Measurements from ENCODE around the gene ARHGAP45.

The ARHGAP45 gene

GRCh38 chr19:1098177-1099051 is 31.4 kb downstream of the ARHGAP45 start:
- Histone ChIP-seq H3K36me3 (peaks cover 9% of the 10 kb centered on the region), H3K27me3 (no peaks in the 10 kb centered on the region), H3K4me3 (ENCODE audit: low read depth, low read length) (no peak overlapping the region), H3K4me1 (peaks cover 4% of the 10 kb centered on the region), H3K9me3 (no peaks in the 10 kb centered on the region)
- TF ChIP-seq CTCF (IDR thresholded peaks at IDR 0.05; ENCODE audit: low read depth, low read length): no peak
- DNase-seq: no peak

GRCh38 chr19:1101337-1101698 is 34.4 kb downstream of the ARHGAP45 start:
- DNase-seq: no peak
- Histone ChIP-seq H3K4me1 (no peaks in the 10 kb centered on the region), H3K9me3 (no peaks in the 10 kb centered on the region), H3K27me3 (no peaks in the 10 kb centered on the region), H3K4me3 (ENCODE audit: low read depth, low read length) (no peak overlapping the region), H3K36me3 (peaks cover 4% of the 10 kb centered on the region)
- no peak for TF ChIP-seq CTCF (IDR thresholded peaks at IDR 0.05; ENCODE audit: low read depth, low read length)

- no peak for TF ChIP-seq CTCF (IDR thresholded peaks at IDR 0.05; ENCODE audit: low read depth, low read length)
- Histone ChIP-seq H3K4me1 (no peaks in the 10 kb centered on the region), H3K36me3 (peaks cover 16% of the 10 kb centered on the region), H3K4me3 (ENCODE audit: low read depth, low read length) (no peak overlapping the region), H3K27me3 (no peaks in the 10 kb centered on the region), H3K9me3 (no peaks in the 10 kb centered on the region)
- DNase-seq: no peak
Observed at GRCh38 chr19:1102407-1103131, 35.6 kb downstream of the ARHGAP45 start.

GRCh38 chr19:1103132-1103707 is 36.3 kb downstream of the ARHGAP45 start:
- Histone ChIP-seq H3K9me3 (no peaks in the 10 kb centered on the region), H3K36me3 (peaks cover 18% of the 10 kb centered on the region), H3K27me3 (no peaks in the 10 kb centered on the region), H3K4me1 (no peaks in the 10 kb centered on the region), H3K4me3 (ENCODE audit: low read depth, low read length) (peak overlapping the region; percentile 16; the same call in 1 of the 2 replicates)
- no peak for TF ChIP-seq CTCF (IDR thresholded peaks at IDR 0.05; ENCODE audit: low read depth, low read length)
- DNase-seq: no peak

- Histone ChIP-seq H3K27me3 (no peaks in the 10 kb centered on the region), H3K36me3 (peaks cover 21% of the 10 kb centered on the region), H3K4me1 (no peaks in the 10 kb centered on the region), H3K4me3 (ENCODE audit: low read depth, low read length) (peak within 1 kb of the TSS; percentile 64), H3K9me3 (no peaks in the 10 kb centered on the region)
- peak; percentile 99 for DNase-seq
- no peak for TF ChIP-seq CTCF (IDR thresholded peaks at IDR 0.05; ENCODE audit: low read depth, low read length)
Observed at GRCh38 chr19:1103708-1104310, 36.8 kb downstream of the ARHGAP45 start, which contains the start of gene GPX4. GPX4 (plus strand) TSS chr19:1103994; CDS start chr19:1104044, 50 bp downstream.

Data from BE2C (cell line).